ENCODE measurements around the gene ADRB2. TPM values are rescaled to one million over a fixed set of nuclear protein-coding genes. Genes with fewer than 3 reads are reported as not detected.

ADRB2 gene
- total and polyA plus RNA-seq, 2 of the 13 experiments (the other 11 are each of a cell fraction or from before 2014, with no cell fraction given): not detected

DNA sequence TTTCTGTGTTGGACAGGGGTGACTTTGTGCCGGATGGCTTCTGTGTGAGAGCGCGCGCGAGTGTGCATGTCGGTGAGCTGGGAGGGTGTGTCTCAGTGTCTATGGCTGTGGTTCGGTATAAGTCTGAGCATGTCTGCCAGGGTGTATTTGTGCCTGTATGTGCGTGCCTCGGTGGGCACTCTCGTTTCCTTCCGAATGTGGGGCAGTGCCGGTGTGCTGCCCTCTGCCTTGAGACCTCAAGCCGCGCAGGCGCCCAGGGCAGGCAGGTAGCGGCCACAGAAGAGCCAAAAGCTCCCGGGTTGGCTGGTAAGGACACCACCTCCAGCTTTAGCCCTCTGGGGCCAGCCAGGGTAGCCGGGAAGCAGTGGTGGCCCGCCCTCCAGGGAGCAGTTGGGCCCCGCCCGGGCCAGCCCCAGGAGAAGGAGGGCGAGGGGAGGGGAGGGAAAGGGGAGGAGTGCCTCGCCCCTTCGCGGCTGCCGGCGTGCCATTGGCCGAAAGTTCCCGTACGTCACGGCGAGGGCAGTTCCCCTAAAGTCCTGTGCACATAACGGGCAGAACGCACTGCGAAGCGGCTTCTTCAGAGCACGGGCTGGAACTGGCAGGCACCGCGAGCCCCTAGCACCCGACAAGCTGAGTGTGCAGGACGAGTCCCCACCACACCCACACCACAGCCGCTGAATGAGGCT lies at the start of gene ADRB2 (continued):
- TF ChIP-seq, protein P1, sequence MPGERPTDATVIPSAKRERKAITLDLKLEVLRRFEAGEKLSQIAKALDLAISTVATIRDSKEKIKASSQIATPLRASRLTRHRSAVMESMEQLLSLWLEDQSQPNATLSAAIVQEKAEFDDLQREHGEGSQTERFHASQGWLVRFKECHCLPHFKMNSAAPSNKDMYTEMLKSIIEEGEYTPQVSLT (CRISPR knock-in tag; IDR thresholded peaks at IDR 0.05; ENCODE audit: borderline replicate concordance, low read depth): no peak
- TF ChIP-seq EP300 (IDR thresholded peaks at IDR 0.05; ENCODE audit: low read depth in 2 of 2, low read length in 2 of 2) (no peak), EP300 (CRISPR knock-in tag; IDR thresholded peaks at IDR 0.05; ENCODE audit: borderline replicate concordance) (no peak), ZNF558 (CRISPR knock-in tag; IDR thresholded peaks at IDR 0.05; ENCODE audit: borderline replicate concordance) (peak; percentile 36; the same call in 1 of the 2 replicates), KMT2A (CRISPR knock-in tag; IDR thresholded peaks at IDR 0.05) (no peak), ATAD3A (CRISPR knock-in tag; IDR thresholded peaks at IDR 0.05) (no peak), HOXA3 (CRISPR knock-in tag; IDR thresholded peaks at IDR 0.05) (peak; percentile 43; the same call in 1 of the 2 replicates), SNRNP70 (IDR thresholded peaks at IDR 0.05; ENCODE audit: low read depth, low read length) (no peak), GABPB1 (CRISPR knock-in tag; IDR thresholded peaks at IDR 0.05) (peak; percentile 45; the same call in 1 of the 2 replicates), NFATC3 (CRISPR knock-in tag; IDR thresholded peaks at IDR 0.05) (peak; percentile 75; the same call in 1 of the 2 replicates), ELF1 (CRISPR knock-in tag; IDR thresholded peaks at IDR 0.05) (no peak), ZXDC (CRISPR knock-in tag; IDR thresholded peaks at IDR 0.05) (no peak), NFE2L1 (CRISPR knock-in tag; IDR thresholded peaks at IDR 0.05; ENCODE audit: borderline replicate concordance) (no peak), ZUFSP (CRISPR knock-in tag; IDR thresholded peaks at IDR 0.05; ENCODE audit: borderline replicate concordance) (no peak), JUNB (CRISPR knock-in tag; IDR thresholded peaks at IDR 0.05; ENCODE audit: borderline replicate concordance) (no peak), HNRNPLL (IDR thresholded peaks at IDR 0.05; ENCODE audit: low read depth, low read length, poor library complexity, severe bottlenecking) (peak; percentile 13)
- TF ChIP-seq, protein P2, sequence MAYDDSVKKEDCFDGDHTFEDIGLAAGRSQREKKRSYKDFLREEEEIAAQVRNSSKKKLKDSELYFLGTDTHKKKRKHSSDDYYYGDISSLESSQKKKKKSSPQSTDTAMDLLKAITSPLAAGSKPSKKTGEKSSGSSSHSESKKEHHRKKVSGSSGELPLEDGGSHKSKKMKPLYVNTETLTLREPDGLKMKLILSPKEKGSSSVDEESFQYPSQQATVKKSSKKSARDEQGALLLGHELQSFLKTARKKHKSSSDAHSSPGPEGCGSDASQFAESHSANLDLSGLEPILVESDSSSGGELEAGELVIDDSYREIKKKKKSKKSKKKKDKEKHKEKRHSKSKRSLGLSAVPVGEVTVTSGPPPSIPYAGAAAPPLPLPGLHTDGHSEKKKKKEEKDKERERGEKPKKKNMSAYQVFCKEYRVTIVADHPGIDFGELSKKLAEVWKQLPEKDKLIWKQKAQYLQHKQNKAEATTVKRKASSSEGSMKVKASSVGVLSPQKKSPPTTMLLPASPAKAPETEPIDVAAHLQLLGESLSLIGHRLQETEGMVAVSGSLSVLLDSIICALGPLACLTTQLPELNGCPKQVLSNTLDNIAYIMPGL (CRISPR knock-in tag; IDR thresholded peaks at IDR 0.05; ENCODE audit: borderline replicate concordance in 1 of 2, low read depth in 1 of 2): no peak
- TF ChIP-seq, protein P3, sequence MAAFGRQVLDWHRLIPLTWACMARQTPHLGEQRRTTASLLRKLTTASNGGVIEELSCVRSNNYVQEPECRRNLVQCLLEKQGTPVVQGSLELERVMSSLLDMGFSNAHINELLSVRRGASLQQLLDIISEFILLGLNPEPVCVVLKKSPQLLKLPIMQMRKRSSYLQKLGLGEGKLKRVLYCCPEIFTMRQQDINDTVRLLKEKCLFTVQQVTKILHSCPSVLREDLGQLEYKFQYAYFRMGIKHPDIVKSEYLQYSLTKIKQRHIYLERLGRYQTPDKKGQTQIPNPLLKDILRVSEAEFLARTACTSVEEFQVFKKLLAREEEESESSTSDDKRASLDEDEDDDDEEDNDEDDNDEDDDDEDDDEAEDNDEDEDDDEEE (CRISPR knock-in tag; IDR thresholded peaks at IDR 0.05): no peak

Data from HepG2 (cell line).